Measurements from ENCODE around the gene WDR88. TPM values are rescaled to one million over a fixed set of nuclear protein-coding genes. Genes with fewer than 3 reads are reported as not detected.

WDR88 gene
- total RNA-seq, 1 donor from 2014 or later, result not detected

GRCh38 chr19:33176670-33177416 lies 44.9 kb downstream of the WDR88 start:
- Mint-ChIP-seq H3K4me1 (ENCODE audit: low read depth, unreplicated experiment) (peaks cover 5% of the 10 kb centered on the region), H3K4me3 (ENCODE audit: unreplicated experiment) (peak overlapping the region; percentile 95), H3K36me3 (ENCODE audit: low read depth, unreplicated experiment) (no peaks in the 10 kb centered on the region), H3K9me3 (ENCODE audit: unreplicated experiment) (no peaks in the 10 kb centered on the region), H3K27me3 (ENCODE audit: low read depth, unreplicated experiment) (peaks cover 8% of the 10 kb centered on the region), H3K27ac (ENCODE audit: unreplicated experiment) (peak overlapping the region; percentile 87)
- Histone ChIP-seq H3K4me2 (ENCODE audit: low read length) (peak overlapping the region; percentile 89), H3K4me3 (ENCODE audit: insufficient read depth, low read depth, low read length) (peak overlapping the region; percentile 79), H4K20me1 (ENCODE audit: insufficient read depth, low read length) (peaks cover 13% of the 10 kb centered on the region), H3K4me1 (ENCODE audit: insufficient read depth, low read length) (peaks cover 20% of the 10 kb centered on the region), H3K9ac (ENCODE audit: low read length) (peak overlapping the region; percentile 93), H3K79me2 (ENCODE audit: insufficient read depth, low read length) (peaks cover 15% of the 10 kb centered on the region), H3K27me3 (ENCODE audit: insufficient read depth, low read length) (no peaks in the 10 kb centered on the region), H3K9me3 (ENCODE audit: insufficient read depth, low read depth, low read length) (no peaks in the 10 kb centered on the region), H3K36me3 (ENCODE audit: insufficient read depth, low read length) (no peaks in the 10 kb centered on the region), H3K27ac (ENCODE audit: low read depth, low read length) (peak overlapping the region; percentile 80), H2AFZ (ENCODE audit: low read depth, low read length) (peak overlapping the region; percentile 90)
- DNase-seq (ENCODE audit: low read depth) (peak; percentile 95), FAIRE-seq (no peak)
- TF ChIP-seq EZH2 (IDR thresholded peaks at IDR 0.05; ENCODE audit: insufficient read depth, low read length), result no peak
- no peak for TF ChIP-seq CTCF (IDR thresholded peaks at IDR 0.05; ENCODE audit: insufficient read depth, low read depth, low read length)

DNA sequence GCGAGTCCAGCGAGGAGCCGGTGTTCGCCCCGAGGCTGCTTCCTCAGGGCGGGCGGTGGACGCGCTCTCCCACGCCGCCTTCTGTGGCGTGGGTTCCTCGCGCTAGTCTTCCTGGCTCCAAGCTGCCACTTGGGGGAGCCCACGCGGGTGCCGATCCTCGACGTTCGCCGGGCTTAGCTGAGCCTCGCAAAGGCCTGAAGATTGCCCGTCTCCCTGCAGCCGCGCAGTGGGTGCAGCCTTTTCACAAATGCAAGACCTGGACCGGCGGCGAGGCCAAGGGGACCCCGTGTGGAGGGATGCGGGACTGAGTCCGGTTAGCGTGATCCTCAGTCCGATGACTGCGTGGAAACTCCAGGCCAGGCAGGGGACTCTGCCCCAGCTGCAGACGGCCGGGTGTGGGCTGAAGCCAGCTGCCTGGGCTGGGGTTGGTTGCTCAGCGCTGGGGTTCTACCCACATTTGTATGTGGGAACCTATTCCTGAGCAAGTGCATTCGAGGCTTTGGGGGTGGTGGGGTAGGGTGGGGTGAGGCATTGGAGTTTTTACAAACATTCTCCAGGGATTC lies 45.6 kb downstream of the WDR88 start:
- TF ChIP-seq EZH2 (IDR thresholded peaks at IDR 0.05; ENCODE audit: insufficient read depth, low read length) (no peak), CTCF (IDR thresholded peaks at IDR 0.05; ENCODE audit: insufficient read depth, low read depth, low read length) (no peak)
- no peaks in the 10 kb centered on the region for H3K9me3 Mint-ChIP-seq (ENCODE audit: unreplicated experiment)
- H3K4me1 Mint-ChIP-seq (ENCODE audit: low read depth, unreplicated experiment), result peaks cover 5% of the 10 kb centered on the region
- H3K9me3 ChIP-seq (ENCODE audit: insufficient read depth, low read depth, low read length), result no peaks in the 10 kb centered on the region
- no peak overlapping the region for H3K27ac Mint-ChIP-seq (ENCODE audit: unreplicated experiment)
- no peaks in the 10 kb centered on the region for H3K27me3 ChIP-seq (ENCODE audit: insufficient read depth, low read length)
- H3K4me2 ChIP-seq (ENCODE audit: low read length), result peak overlapping the region; percentile 88
- peaks cover 13% of the 10 kb centered on the region for H3K4me1 ChIP-seq (ENCODE audit: insufficient read depth, low read length)
- peak overlapping the region; percentile 48 for H3K4me3 ChIP-seq (ENCODE audit: insufficient read depth, low read depth, low read length)
- H3K4me3 Mint-ChIP-seq (ENCODE audit: unreplicated experiment), result peak overlapping the region; percentile 67
- no peak for DNase-seq (ENCODE audit: low read depth)
- H3K36me3 Mint-ChIP-seq (ENCODE audit: low read depth, unreplicated experiment), result no peaks in the 10 kb centered on the region
- FAIRE-seq, result no peak
- H3K79me2 ChIP-seq (ENCODE audit: insufficient read depth, low read length), result peaks cover 15% of the 10 kb centered on the region
- H4K20me1 ChIP-seq (ENCODE audit: insufficient read depth, low read length), result peaks cover 8% of the 10 kb centered on the region
- no peaks in the 10 kb centered on the region for H3K36me3 ChIP-seq (ENCODE audit: insufficient read depth, low read length)
- peak overlapping the region; percentile 54 for H3K9ac ChIP-seq (ENCODE audit: low read length)
- H3K27me3 Mint-ChIP-seq (ENCODE audit: low read depth, unreplicated experiment), result peaks cover 13% of the 10 kb centered on the region
- H3K27ac ChIP-seq (ENCODE audit: low read depth, low read length), result peak overlapping the region; percentile 25
- peak overlapping the region; percentile 41 for H2AFZ ChIP-seq (ENCODE audit: low read depth, low read length)

Data from astrocyte (in vitro differentiated cells and primary cell).